ENCODE measurements around the gene ZNF451.

The ZNF451 gene

DNA sequence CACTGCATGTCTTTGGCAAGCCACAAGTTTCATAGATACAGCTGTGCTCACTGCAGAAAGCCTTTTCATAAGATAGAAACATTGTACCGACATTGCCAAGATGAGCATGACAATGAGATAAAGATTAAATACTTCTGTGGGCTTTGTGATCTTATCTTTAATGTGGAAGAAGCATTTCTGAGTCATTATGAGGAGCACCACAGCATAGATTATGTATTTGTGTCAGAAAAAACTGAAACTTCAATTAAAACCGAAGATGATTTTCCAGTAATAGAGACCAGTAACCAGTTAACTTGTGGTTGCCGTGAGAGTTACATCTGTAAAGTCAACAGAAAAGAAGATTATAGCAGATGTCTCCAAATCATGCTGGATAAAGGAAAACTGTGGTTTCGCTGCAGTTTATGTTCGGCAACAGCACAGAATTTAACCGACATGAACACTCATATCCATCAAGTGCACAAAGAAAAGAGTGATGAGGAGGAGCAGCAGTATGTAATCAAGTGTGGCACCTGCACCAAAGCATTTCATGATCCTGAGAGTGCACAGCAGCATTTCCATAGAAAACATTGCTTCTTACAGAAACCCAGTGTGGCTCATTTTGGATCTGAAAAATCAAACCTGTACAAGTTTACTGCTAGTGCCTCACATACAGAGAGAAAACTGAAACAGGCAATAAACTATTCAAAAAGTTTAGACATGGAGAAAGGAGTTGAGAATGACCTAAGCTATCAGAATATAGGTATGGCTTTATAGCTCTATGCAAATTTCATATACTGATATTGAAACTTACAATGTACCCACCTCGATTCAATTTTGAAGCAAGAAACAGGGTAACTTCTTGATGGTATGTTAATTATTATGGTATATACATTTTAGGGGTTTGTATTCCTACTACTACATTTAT lies 58.2 kb downstream of the ZNF451 start:
- peak; percentile 34 for DNase-seq (ENCODE audit: low read depth)

DNA sequence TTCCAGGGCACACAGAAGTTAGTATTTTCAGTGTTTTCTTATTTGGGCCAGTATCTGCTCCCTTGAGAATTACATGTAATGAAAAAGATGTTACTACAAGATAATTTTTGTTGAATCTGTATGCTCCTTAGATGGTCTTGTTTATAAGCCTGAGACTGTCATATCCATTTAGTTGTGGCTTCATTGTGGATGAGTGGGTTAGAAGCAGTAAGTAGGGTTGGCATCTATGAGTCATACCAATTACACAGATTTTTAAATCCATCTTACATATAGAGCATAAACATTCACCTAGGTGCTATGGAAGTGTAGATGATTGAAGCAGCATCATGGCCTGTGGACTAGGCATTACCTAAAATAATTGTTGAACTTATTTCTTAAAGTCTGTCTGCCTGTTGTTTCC lies 68.7 kb downstream of the ZNF451 start:
- peak; percentile 30 for DNase-seq (ENCODE audit: low read depth)

DNA sequence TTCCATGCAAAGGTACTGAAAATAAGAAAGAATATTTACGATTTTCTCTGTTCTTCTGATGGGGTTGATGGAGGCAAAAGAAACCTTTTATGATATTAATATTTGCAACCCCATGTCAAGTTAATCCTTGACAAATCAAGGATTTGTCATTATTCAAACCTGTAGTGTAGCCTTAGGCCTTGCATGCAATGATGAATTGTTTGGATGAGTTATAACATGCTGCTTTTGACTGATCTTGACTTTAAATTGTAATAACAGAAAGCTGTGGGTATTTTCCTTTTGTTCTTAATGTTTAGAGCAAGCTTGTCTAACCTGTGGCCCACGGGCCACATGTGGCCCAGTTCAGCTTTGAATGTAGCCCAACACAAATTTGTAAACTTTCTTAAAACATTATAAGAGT lies 69.1 kb downstream of the ZNF451 start:
- DNase-seq (ENCODE audit: low read depth) = no peak

DNA sequence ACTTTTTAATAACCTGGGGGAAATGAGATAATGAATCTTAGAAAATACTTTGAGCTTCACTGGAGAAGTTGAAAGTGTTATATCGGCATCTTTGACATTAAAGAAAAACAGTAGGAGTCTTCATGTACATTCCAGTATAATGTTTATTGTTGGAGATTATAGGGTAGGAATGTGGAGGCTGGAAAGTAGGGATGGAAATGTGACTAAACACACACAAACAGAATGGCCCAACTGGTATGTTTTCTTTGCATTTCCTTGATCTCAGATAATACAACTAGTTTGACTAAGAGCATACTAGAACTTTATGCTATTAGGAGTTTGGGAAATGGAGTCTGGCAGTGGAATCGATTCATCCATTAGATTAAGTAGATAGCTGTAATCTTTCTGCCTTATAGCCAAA lies 72.0 kb downstream of the ZNF451 start:
- peak; percentile 26 for DNase-seq (ENCODE audit: low read depth)

DNA sequence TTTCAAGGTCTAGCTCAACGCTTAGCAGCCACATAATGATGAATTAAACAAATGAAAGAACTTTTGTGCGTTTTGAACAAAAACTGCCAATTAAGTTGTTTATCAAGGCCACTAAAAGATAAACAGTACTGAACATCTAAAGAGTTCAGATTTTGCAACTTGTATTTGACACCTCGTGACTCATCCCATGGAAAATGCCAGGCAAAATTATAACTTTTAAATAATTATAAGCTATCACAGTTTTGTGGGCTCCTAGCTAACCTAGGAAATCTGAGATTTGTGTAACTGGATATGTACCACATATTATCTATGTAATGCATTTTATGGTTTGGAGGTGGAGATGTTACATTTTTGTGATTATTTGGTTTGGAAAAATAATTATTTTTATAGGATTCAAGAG lies 72.5 kb downstream of the ZNF451 start:
- peak; percentile 63 for DNase-seq (ENCODE audit: low read depth)

DNA sequence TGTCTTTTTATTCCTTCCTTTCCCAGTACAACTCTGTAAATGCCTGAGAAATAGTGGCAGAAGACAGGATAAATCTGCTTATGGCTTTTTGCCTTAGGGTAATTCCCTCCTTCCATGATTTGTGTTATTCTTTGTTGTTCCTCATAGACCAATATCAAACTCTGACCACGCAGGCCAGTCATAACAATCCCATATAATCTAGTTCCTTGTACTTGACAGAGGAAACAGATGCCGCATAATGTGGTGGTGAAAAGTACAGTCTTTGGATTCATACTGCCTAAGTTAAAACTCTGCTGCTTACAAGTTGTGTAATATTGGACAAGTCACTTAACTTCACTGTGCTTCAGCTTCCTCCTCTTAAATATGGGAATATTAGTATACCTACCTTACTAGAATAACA lies 74.0 kb downstream of the ZNF451 start:
- DNase-seq (ENCODE audit: low read depth) = no peak

DNA sequence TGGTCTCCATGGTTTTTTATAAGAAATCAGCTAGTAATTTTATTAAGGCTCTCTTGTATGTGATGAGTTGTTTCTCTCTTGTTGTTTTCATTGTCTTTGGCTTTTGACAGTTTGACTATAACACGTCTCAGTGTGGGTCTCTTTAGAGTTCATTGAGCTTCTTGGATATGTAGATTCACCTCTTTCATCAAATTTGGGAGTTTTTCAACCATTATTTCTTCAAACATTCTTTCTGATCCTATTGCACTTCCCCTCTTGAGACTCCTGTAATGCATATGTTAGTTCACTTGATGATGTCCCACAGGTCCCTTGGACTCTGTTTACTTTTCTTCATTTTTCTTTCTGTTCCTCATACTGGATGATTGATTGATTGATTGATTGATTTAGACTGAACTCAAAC lies 75.1 kb downstream of the ZNF451 start:
- no peak for DNase-seq (ENCODE audit: low read depth)

DNA sequence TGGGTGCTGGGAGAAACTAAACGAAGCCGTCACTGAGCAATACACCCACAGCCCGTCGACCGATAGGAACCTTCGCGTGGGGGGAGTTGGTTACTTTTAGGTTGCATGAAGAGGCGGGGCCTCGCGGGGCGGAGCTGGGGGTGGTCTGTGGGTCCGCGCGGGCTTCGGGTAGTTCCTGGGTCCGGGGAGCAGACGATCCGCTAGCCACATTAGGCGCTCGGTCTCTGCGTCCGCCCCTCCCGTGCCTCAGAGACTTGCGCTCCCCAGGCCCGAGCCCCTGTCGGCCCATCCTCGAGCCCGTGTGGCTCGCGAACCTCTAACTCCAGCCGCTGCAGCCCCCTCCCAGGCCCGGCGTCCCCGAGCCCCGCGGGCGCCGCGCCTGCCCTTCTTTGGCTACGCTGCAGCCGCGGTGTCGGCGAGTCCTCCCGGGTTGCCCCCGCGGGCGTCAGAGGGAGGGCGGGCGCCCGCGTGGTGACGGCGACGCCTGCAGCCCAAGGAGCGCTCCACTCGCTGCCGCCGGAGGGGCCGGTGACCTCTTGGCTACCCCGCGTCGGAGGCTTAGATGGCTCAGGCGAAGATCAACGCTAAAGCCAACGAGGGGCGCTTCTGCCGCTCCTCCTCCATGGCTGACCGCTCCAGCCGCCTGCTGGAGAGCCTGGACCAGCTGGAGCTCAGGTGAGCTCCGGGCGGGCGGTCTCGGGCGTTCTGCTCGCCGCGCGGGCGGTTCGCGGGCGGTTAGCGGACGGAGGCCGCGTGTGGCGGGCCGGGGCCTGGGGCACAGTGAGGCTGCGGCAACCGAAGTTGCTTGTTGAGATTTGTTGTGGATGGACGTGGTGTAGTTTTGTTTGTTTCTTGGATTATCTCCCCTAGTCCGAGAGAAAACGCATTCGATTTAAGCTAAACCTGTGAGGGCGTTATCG lies 82.4 kb downstream of the ZNF451 start, which contains the start of gene BAG2:
Gene BAG2, plus strand, starts transcription at position 191 of the 920 bp plus-strand sequence. Its CDS starts 372 bp downstream, at position 563.
- DNase-seq (ENCODE audit: low read depth) = peak; percentile 89

DNA sequence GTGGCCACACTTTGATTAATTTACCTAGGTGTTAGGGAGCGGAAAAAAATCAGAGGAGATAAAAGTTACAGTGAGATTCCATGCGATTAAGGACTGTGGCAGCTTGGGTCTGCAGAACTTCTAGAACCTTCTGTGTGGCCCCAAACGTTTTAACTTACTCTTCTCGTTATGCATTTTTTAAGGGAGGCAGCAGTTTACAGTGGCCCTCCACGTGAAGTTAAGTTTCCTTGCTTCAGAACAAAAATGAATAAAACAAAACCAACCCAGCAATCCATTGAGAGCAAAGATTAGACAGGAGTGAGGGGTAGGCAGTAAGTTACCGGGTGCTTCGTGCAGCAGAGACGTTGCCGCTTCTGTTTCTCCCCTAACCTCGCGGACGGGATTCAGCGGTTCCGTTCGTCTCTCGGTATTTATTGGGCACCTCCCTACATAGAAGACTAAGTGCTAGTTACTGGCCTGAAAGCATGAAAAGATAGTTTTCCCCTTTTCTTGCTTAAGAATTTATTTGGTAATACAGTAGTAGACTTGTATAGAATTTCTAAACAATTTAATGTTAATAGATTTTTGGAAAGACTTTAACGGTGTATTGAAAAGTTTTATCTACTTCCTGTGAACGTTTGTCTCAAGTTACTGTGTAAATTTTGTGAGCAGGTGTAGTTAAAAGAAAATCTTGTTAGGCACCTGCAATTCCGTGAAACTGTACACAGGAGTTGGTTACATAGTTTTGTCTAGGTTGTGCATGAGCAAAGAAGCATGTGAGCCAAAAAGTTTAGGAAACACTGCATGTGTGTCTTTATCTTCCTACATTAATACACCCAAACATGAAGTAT lies 83.3 kb downstream of the ZNF451 start:
- peak; percentile 29 for DNase-seq (ENCODE audit: low read depth)

DNA sequence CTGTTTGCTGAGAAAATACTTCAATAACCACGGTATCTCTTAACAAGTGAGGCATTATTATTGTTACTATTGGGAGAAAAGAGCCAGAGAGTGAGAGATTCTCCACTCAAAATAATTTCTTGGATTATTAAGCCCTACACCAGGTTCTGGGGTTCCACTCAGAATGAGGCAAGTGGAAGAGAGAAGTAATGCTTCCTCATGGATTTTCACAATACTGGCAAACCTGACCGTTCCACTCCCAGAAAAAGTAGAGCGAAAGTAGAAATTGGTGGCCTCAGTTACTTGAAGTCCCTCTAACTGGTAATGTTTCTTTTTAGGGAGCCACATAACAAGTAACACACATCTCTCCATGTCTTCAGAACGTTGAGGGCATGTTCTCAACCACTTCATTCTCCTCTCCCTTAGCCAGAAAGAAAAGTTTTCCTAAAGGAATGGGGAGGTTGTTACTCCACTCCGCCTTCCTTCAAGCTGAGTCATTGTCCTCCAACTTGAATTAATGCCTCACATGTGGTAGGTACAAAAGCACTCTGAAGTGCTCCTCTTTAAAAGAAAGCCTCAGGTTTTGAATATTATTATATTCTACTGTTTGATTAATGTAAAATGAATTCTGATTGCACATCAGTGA lies 84.0 kb downstream of the ZNF451 start:
- DNase-seq (ENCODE audit: low read depth) = peak; percentile 84

DNA sequence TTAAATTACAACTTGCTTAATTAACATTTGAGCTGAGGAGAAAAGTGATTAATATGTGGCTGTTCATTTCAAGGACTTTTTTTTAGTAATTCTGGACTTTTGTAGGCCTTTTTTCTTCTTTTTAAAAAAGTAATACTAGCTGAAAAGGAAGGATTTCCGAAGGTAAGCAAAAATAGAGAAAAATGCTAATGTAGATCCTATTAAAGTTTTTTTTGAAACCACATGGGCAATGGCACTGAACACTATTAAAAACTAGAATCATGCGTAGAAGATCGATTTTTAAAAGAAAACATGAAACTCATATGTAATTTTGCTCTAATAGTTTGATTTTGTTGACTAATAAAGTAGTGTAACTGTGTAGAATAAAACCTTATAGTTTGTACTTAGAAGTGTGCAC lies 84.5 kb downstream of the ZNF451 start:
- DNase-seq (ENCODE audit: low read depth) = no peak

DNA sequence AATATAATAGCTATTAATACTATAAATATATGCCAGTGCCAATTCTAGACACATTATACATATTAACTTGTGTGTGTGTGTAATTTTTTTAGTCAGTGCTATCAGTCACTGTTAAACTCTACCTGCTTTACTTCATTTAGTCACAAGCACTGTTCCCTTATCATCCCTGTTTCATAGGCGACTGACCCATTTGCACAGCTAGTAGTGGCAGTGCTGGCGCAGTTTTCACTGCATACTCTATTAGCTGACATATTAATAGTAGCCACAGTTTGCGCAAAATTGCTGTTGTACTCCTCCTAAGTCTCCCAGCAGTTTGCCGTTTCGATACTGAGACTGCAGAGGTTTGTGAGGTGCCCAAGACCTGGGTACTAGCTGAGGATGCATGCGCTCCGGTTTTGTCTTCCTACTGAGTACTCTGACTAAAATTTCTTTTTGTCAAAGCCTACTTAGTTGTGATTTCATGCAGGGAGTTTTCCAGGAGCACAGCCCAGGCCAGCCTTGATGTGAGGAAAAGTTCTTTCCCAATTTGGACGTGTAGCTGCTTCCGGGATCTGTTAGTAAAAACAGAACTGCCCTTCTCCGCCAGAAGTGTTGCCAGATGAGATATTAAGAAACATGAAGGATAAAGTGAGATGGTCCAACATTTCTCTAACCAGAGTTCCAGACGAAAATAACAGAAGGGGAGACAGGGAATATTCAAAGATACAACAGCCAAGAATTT lies 87.7 kb downstream of the ZNF451 start:
- peak; percentile 63 for DNase-seq (ENCODE audit: low read depth)

DNA sequence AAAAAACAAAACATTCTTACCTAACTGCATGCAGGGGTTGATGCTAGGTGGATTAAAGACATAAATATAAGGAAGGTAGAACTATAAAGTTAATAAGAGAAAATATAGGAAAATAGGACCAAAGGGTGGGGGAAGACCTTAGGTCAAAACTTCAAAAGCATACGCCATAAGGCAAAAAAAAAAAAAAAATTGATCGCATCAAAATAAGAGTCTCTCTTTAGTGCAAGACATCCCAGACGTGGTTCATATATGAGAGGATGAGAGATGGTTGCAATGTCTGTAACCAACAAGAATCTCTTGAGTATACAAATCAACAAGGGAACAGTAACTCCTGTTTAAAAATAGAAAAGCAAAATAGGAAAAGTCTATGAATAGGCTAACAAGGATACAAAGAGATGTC lies 90.6 kb downstream of the ZNF451 start:
- DNase-seq (ENCODE audit: low read depth) = no peak

DNA sequence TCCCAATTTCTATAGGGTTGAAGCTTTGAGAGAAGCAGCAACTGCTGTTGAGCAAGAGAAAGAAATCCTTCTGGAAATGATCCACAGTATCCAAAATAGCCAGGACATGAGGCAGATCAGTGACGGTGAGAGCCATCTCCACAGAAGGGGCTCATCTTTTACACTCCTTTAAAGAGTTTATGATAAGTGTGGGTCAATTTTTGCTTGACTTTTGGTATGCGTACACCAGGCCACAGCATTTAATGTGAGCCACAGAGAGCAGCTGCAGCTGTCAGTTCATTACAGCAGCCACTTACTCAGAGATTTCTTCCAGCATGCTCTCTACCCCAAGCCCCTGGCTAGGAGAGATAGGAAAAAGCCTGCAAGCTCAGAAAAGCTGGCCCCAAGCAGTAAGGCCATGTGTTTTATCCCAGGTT lies 92.0 kb downstream of the ZNF451 start:
- peak; percentile 71 for DNase-seq (ENCODE audit: low read depth)

DNA sequence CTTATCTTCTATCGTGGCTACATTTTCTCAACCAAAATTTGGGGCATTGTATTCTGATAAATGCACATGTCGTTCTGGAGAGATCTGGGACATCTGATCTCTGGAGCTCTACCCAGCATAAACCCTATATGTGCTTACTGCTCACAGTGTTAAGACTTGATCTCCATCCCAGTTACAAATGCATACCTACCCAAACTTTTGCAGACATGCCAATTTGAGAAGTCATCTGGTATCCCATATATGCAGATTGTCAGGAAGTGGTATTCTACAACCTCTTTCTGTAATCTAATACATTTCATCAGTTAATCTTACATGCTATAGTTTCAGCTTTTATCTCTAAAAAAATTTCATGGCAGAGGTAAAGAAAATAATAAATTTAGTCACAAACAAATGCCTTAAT lies 93.3 kb downstream of the ZNF451 start:
- DNase-seq (ENCODE audit: low read depth) = no peak

DNA sequence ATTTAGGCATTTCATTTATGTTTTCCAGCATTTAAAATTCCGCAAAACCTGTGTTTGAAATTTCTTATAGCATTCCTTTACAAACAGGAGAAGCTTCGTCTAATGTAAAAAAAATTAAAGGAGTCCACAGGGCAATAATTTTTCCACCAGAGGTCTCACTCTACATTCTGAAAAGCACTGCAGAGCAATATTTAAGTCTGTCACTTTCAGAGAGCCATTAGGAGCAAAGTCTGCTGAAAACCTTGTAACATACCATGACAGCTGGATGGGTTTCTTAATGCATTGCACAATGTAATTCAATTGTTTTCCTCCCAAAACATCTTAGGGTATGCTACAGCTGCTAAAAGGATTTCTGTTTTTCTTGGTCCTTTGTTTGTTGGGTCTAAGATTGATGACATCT lies 100.2 kb downstream of the ZNF451 start:
- DNase-seq (ENCODE audit: low read depth) = peak; percentile 59

DNA sequence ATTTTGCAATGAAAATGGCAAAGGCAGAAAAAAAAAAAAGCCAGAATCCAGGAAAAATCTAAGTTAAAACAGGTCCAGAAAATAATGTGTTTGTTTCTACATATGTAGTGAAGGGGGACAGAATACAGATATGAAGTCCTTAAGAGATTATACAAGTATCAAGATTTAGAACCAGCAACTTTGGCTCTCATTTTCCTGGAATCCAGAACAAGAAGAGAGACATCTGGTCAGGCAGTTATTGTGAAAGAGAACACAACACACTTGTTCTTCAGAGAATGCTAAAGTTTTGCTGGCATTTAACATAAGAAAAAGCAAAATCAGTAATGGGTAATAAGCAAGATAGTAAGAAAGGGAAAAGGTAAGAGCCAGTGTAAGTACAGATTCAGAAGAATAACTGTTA lies 103.2 kb downstream of the ZNF451 start:
- DNase-seq (ENCODE audit: low read depth) = peak; percentile 64

DNA sequence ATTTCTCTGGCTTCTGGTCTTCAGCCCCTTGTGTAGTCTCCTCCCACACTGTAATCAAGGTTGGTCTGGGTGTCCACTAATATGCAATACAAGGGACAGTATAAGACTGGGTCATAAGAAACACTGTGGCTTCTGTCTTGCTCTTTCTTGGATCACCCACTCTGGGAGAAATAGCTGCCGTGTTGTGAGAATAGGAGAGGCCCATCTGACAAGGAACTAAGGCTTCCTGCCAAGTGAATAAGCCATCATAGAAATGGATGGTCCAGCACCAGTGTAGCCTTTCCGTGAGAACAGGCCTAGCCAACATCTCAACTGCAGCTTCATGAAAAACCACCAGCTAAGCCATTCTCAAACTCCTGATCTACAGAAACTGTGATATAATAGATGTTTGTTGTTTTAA lies 105.5 kb downstream of the ZNF451 start:
- DNase-seq (ENCODE audit: low read depth) = peak; percentile 17

DNA sequence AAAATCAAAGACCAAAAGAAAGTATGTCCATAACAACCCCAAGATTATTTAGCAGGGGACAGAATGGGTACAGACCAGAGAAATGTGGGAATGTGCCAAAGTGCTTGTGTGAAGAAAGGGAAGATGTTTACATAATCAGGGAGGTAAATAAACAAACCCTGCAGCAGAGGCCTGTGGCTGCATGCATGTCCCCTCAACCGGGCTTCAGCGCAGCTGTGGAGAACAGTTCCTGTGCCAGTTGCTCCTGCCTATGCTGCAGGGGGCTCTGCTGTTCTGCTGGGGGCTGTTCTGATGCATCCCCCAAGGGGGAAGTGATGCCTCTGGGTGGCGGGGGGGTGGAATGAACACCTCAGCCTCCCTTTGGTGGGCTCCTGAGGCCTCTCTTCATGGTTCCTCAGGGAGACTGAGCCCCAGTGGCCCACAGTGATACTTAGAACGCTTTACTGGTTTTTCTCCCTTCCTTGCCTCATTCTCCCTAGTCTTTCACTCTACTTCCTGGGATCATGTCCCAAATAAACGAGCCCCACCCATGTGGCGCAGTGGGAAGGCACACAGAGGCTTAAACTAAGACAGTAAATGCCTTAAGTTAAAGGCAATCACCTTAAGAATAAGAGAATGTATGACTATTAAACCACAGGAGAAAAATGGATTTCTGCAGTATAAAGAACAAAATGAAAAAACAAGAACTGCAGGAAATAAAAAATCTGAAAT lies 109.1 kb downstream of the ZNF451 start:
- DNase-seq (ENCODE audit: low read depth) = no peak

DNA sequence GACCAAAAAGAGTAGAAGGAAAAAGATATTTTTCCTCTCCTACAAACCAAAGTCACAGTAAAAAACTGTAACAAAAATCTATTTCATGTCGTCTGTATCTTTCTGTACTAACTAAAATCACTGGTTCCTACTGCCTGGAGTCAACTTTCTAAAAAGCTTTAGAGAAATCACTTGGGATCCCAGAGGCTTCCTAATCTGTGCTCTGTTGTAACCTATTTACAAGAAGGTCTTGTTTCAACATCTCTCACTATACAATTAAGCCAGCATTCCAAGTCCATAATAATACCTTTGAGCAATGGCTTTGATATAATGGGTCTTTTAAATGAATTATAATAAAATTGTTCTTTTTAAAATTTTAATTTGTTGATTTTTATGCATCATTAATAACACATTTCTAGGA lies 111.7 kb downstream of the ZNF451 start:
- DNase-seq (ENCODE audit: low read depth) = peak; percentile 58
